Midbrain (tissue), 1 donor: ENCODE data around the gene FRS2.
"Not testable (repeated sequence)": the region's sequence is repeated elsewhere in the genome, so short reads cannot be mapped to it uniquely, and the experiment has no call there.

ENCODE experiments used
- DNase-seq: peaks from one replicate; lab custom pipeline; 2025; lab: John Stamatoyannopoulos, UW

The FRS2 gene

DNA sequence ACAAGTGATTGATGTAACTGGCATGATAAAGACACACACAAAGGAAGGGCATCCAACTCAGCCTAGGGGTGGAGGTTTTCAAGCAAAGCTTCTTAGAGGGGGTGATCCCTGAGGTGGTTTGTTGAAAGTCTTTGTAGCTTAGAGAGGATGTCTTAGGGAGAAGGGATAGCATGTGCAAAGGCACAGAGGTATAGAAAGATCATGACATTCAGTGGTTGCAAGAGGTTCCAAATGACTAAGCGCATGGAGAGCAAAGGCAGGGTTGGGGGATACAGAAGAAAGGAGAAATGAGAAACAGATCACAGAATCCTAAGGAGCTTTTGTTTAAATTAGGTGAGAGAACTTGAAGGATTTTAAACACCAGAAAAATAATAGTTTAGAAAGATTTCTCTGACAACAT is 109.9 kb downstream of the FRS2 start:
- no peak for DNase-seq

DNA sequence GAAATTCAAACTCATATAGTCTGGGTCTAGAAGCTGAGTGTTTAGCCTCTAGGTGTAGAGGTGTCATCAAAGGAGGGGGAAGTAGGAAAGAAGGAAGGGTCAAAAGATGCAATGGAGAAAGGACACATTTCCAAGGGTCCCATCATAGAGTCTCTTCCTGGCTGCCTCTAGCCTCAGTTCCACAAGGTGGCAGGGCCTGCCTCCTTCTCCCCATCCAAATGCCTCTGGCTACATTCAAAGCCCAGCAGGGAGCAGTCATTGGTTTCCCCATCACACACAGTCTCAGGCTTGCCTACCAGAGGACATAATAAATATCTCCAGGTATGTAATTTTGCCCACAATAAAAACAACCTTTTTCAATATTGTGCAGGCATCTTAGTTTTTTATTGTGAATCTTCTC is 113.0 kb downstream of the FRS2 start:
- DNase-seq, result no peak

DNA sequence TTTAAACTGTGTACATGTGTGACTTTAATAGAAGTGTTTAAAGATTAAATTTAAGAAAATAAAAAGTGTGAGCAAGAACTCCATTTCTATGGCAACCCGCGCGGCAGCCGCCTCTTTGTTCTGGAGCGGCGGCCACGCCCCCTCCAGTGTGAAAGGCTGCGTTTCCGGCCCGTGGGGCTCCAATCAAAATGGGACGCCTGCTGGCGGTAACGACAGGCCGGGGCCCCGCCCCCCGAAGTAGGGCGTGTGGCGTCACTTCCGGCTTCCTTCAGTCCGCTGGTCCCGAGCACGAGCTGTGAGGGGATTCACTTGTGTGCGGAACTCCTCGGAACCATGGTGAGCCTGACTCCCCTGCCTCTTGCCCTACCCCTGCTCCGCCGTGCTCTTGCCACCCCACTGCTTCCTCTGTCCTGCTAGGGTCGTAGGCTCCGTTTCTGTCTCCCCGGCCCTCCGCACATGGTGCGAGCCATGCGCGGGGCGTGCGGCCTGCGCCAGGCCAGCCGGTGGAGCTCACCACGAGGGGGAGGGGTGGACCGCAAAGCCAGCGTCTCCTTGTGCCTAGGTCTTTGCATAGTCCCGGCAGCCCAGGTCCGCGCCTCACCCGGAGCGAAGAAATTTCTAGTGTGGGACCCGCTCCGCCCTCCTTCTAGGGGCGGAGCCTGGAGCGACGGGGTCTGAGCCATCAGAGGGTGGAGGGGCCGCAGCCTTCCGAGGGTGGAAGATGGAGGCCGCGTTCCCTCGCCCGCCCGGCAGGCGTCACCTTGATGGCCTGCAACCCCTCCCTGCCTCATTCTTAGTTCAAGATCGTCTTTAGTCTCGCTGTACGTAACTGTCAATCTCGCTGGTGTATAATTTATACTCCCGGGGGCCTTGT is 115.2 kb downstream of the FRS2 start, which contains the start of gene CCT2:
TSS of gene CCT2 (plus strand) at position 271 of the 874 bp plus-strand sequence. CDS start at position 334, 63 bp downstream.
- peak; percentile 99 for DNase-seq

DNA sequence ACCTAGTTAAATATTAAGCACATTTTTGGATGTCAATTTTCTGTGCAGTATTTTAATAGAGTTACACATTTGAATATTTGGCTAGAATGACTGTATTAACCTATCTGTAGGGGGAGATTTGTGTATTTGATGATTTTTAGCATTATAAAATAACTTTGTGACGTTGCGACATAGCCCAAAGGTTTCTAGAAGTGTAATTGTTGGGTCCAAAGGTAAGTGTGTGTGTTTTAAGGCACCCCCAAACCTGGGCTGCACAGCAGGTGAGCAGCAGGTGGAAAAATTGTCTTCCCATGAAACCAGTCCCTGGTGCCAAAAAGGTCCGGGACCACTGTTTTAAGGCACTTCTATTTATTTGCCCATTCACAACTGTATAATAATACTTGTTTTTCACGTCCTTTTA is 118.3 kb downstream of the FRS2 start:
- no peak for DNase-seq

DNA sequence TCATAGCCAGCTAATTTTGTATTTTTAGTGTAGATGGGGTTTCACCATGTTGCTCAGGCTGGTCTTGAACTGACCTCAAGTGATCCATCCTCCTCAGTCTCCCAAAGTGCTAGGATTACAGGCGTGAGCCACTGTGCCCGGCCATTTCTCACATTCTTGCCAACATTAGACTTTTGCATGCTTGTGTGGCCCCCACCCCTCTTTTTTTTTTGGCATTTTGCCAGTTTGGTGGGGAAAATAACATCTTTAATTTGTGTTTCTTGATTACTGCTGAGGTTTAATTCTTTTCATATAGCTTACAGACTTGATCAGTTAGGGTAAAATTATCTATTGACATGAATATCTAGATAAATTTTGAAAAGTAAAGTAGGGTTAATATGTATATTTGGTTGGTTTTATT is 118.9 kb downstream of the FRS2 start:
- DNase-seq, result no peak

DNA sequence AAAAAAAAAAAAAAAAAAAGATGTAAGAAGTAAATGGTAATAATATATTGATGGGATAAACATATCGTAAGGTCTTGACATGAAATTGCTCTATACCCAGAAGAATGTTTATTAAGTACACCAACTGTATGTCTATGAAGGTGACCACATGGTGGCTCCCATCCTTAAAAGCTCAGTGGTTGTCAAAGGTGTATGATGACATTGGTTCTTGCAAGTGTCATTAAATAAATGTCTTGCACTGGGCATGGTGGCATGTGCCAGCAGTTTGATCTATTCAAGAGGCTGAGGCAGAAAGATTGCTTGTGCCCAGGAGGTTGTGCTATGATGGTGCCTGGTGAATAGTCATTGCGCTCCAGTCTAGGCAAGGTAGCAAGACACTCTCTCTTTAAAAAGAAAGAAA is 125.5 kb downstream of the FRS2 start:
- DNase-seq, result no peak

DNA sequence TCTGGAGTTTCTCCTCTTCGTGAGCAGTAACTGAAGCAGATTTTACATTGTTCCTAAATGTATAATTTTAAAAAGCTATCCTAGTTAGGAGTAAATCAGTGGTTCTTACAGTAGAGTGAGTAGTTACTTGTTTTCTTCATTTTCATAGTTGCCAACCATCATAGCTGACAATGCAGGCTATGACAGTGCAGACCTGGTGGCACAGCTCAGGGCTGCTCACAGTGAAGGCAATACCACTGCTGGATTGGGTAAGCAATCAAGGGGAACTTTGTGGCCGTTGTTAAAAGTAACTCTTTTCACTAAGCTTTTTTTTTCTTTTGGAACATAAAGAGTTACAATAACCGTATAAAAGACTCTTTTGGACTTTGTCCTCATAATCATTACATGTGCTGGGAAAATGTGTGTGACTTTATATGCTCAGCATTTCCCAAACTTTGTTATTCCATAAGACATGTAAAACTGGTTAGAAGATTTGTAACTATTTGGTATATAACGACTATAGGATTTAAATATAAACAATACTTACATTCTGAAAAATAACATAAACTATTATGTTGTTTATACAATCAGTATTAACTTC is 128.1 kb downstream of the FRS2 start:
- DNase-seq, result no peak

DNA sequence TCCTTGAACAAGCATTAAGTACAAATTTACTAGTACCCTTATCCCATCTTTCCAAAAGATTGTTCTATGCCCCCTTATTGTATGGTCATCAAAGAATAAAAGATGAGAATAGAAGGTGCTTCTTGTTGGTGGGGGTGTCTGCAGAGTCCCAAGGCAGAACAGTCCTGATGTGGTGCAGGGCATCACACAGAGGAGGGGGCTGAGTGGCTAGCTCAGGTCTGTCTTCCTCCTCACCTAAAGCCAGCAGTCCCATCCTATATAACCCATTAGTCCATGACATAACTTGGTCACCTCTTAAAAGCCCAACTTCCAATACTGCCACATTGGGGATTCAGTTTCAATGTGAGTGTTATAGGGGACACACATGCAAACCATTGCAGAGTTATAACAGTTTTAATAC is 130.6 kb downstream of the FRS2 start:
- DNase-seq, result no peak

DNA sequence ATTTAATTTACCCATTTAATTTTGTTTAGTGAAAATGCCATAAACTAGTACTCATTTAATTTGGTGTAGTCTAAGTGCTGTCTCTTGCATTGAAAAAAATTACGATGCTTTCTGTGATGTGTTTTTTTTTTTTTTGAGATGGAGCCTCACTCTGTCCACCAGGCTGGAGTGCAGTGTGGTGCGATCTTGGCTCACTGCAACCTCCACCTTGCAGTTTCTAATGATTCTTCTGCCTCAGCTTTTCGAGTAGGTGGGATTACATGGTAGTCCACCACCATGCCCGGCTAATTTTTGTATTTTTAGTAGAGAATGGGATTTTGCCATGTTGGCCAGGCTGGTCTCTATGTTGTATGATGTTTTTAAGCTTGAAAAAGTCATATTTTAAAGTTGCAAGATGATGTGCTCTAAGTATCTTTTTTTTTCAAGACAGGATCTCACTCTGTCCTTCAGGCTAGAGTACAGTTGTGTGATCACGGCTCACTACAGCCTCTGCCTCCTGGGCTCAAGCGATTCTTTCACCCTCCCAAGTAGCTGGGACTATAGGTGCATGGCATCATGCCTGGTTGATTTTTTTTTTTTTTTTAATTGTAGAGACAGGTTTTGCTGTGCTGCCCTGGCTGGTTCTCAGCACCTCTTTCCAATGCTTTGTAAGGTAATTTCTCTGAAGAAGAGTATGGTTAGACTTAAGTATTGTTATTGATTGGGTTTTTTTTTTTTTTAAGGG is 131.9 kb downstream of the FRS2 start:
- DNase-seq, result no peak

DNA sequence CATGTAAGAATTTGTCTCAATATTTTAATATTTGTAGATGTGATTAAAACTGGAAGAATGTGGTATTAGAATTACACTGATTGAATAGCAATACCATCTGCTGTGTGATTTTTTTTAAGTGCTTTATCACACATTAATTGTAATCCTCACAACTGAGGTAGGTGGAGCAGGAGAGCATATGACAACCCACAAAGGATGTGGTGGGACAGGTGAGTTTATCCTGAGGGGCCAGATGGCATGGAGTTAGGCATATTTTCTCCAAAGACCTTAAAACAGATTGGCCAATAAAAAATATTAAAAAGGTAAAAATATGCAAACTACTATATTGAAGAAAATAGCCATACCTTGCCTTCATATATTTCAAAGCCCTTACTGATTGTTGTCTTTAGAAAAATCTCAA is 132.8 kb downstream of the FRS2 start:
- no peak for DNase-seq

DNA sequence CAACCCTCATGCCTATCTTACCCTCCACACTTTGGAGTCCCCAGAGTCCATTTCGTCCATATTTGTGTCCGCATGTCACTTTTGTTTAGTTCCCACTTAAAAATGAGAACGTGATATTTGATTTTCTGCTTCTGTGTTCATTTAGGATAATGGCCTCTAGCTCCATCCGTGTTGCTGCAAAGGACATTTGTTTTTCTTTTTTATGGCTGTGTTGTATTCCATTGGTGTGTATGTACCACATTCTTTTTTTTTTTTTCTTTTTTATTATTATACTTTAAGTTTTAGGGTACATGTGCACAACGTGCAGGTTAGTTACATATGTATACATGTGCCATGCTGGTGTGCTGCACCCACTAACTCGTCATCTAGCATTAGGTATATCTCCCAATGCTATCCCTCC is 133.4 kb downstream of the FRS2 start:
- DNase-seq, result not testable (repeated sequence)

DNA sequence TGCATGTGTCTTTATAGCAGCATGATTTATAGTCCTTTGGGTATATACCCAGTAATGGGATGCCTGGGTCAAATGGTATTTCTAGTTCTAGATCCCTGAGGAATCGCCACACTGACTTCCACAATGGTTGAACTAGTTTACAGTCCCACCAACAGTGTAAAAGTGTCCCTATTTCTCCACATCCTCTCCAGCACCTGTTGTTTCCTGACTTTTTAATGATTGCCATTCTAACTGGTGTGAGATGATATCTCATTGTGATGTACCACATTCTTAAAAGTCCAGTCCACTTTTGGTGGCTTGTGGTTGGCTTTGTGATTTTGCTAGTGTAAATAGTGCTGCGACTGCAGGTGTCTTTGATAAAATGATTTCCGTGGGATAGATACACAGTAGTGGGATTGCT is 134.1 kb downstream of the FRS2 start:
- DNase-seq, result not testable (repeated sequence)

DNA sequence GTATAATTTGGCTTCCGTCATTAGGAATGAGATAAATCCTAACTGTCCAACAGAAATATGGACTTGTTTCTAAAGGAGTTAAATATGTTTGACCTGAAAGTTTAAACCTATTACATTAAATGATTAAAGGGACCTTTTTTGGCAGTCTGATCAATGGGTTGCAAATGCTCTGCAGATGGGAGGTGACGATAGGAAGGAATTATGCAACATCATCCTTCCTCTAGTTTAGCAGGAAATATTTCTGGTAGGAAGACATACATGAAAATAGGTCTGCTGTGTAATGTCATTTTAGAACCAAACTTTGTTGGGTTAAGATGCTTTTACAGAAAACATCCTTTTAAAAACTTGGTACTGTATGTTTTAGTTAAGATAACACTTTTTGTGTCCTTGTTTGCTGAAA is 137.9 kb downstream of the FRS2 start:
- no peak for DNase-seq

DNA sequence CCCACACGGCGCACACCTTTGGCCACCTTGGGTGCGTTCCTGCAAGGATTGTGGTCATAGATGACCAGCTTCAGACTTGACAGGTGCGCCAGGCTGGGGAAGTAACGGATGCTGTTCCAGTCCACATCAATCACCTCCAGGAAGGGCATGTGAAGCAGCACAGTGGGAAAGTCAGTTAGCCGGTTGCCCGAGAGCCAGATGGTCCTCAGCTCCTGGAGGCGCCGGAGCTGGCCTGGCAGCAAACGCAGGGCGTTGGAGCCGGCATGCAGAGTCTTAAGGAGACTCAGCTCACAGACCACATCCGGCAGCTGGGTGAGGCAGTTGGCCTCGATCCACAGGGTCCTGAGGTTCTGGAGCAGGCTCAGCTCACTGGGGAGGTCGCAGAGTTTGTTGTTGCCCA is 139.9 kb downstream of the FRS2 start:
- DNase-seq, result no peak

DNA sequence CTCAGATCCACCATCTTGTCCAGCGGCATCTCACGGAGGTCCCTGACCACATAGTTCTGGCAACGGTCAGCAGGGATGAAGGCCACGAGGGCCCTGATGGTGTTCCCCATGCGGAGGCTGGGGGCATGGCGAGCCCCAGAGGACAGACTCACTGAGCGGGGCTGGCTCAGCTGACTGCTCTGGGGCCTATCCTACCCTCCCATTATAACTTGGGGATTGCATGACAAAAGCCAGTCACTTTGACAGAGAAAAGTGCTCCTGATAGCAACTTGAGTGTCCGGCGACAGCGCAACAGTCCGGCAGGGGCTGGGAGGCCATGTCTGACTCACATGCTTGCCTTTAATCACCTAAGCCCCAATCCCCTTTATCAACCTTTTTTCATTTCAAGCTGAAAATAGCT is 140.5 kb downstream of the FRS2 start, which contains the start of gene LRRC10:
TSS of gene LRRC10 (minus strand) at position 179 of the 400 bp plus-strand sequence. CDS start at position 110, 69 bp downstream.
- no peak for DNase-seq

DNA sequence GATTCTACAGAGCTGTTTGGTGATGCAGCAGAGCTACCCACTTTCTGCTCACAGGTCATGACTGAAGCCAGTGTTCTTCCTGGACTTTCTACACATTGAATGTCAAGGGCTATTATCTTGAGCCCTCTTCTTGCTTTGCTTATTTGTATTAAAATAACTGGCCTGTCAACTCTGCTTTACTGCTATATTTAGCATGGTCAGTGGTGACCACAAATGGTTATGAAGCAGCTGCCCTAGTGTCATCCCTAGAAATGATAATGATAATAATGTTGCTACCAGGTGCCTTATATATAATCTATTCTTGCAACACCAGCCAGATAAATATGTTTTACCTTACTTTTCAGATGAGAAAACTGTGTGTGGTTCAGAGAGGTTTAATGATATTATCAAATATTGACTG is 143.2 kb downstream of the FRS2 start:
- no peak for DNase-seq

DNA sequence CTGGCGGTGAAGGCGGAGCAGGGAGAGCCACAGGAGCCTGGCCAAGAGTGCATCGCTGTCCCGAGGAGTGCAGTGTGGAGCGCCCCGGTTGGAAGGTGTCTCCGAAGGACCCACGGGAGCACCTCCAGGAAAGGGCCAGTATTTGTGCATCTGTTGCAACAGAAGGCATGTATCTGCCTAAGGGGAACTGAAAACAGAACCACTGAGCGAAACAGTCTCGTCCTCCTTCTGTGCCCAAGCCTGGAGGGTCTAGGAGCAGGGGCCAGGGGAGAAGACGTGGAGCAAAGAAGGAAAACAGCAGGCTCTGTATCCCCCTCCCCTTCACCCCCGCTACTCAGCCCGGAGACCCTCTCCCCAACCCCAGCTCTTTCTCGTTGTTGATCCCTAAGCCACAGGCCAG is 145.8 kb downstream of the FRS2 start:
- DNase-seq, result no peak

DNA sequence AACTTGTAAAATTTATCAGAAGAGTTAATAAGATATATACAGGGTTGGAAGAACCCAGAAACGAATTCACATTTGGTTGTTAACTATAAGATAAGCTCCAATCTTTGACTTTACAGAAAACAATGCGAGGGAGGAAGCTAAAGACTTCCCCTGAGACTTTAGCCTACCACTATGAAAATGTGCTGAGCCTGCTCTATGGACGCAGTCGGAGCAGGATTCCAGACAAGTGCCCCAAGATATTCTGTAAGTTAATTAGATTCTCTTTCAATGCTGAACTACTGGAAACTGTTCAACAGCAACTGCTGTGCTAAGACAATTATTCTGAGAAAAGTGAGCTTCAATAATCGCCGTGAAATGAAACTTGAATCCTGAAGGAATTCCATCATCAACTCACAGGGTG is 148.9 kb downstream of the FRS2 start:
- no peak for DNase-seq

DNA sequence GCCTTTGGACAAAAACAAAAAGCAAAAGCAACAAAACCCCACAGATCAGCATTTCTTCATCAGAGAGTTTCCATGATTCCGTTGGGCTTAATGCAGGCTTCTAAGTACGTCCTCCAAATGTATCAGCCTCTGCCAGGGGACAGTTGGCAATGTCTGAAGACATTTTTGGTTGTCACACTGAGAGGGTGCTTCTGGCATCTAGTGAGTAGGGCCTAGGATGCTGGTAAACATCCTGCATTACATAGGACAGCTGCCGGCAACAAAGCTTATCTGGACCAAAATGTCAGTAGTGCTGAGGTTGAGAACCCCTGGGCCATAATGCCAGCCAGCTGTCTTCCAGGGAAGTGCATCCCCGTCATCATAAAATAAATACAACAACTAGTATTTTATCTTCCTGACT is 149.9 kb downstream of the FRS2 start:
- no peak for DNase-seq

DNA sequence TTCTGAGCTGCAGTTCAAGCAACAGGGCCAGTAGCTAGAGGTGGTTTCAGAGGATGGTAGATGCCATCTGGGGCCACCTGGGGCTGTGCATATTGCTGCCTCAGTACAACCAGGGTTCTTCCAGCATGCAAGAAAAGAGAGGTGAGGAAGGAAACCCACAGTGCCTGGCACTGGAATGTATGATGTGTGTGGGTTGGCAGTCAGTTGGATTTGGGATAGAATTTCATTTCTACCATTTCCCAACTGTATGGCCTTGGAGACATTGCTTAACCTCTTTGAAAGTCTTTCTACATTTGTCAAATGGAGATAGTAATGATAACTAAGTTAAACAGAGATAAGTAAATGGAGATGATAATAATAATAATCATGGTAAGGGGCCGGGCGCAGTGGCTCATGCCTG is 150.7 kb downstream of the FRS2 start:
- no peak for DNase-seq

DNA sequence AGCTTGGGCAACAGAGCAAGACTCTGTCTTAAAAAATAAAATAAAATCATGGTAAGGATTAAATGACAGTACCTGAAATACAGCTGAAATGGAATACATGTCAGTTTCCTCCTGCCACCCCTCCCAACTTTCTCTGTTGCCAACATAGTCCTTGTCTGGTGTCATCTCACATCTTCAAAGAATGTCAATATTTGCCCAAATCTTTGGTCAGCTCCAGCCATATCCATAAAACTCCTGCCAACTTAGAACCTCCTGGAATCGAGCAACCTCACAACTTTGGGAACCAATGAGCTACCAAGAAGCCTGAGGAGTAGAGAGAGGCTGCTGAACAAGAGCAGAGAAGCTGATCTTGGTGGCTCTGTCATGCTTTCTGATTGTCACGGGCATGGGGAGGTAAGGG is 151.4 kb downstream of the FRS2 start:
- DNase-seq, result no peak

DNA sequence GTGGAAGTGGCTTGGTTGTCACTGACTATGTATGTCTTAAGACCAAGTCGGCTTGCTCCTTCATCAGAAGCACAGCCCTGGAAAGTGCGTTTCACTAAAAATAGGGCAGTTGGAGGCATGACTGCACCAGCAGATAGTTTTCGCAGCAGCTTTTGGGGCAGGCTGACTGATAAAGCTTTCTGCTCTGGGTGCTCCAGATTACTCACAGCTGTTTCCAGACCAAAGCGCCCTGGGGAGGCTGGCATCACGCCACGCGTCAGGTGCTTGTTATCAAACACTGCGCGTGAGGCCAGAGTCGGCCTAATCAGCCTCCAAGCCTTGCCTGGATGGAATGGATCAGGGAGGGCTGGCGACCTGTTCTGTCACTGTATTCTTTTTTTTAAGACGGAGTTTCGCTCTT is 153.8 kb downstream of the FRS2 start:
- DNase-seq, result no peak

DNA sequence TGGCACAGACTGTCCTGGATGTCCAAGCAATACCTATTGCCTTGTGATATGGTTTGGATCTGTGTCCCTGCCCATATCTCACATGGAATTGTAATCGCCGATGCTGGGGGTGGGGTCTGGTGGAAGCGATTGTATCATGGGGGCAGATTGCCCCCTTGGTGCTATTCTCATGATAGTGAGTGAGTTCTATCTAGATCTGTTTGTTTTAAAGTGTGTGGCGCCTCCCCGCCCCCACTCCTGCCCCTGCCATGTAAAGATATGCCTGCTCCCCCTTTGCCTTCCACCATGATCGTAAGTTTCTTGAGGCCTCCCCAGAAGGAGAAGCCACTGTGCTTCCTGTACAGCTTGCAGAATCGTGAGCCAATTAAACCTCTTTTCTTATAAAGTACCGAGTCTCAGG is 157.3 kb downstream of the FRS2 start:
- DNase-seq, result no peak
